GM21381 (cell line): ENCODE data around the gene NEO1.

Experiments
- ATAC-seq: cut with Tn5 transposase; IDR thresholded peaks from one replicate; pipeline ENCODE4 v1.9.1; 2021; ENCODE audit warnings: mild to moderate bottlenecking, moderate library complexity; ENCODE audit not compliant: unreplicated experiment

NEO1 gene

GRCh38 chr15:73346735-73347312 is 294.6 kb downstream of the NEO1 start:
- ATAC-seq: no peak

- no peak for ATAC-seq
Measured at GRCh38 chr15:73349191-73349590, 296.9 kb downstream of the NEO1 start.

GRCh38 chr15:73352082-73352481 is 299.8 kb downstream of the NEO1 start:
- ATAC-seq: no peak

- no peak for ATAC-seq
Measured at GRCh38 chr15:73353734-73354133, 301.5 kb downstream of the NEO1 start.

GRCh38 chr15:73354241-73354640 is 302.0 kb downstream of the NEO1 start:
- ATAC-seq: no peak
